Upper lobe of left lung (tissue), 6 donors: ENCODE results near the gene TPSG1. TPM values are rescaled to one million over a fixed set of nuclear protein-coding genes. Genes with fewer than 3 reads are reported as not detected.
A peak's percentile ranks its signal among the peaks of the same experiment; 100 is the strongest.
"Not testable (repeated sequence)": the region's sequence is repeated elsewhere in the genome, so short reads cannot be mapped to it uniquely, and the experiment has no call there.

Experiments
- ATAC-seq, 2 donors: fragments of 200-7000 bp; cut with Tn5 transposase; one replicate each; pipeline ENCODE4 v1.9.1; 2022; ENCODE audit warnings: mild to moderate bottlenecking in 2 of 2, moderate library complexity in 2 of 2; ENCODE audit not compliant: low FRiP score in 2 of 2
- DNase-seq, 2 donors: peaks; one replicate each; pipeline ENCODE4 v3.0.0-alpha.2; 2019 to 2020
- H3K27ac ChIP-seq, 4 donors: fragments of 200-600 bp; sonication (generic); one replicate each; pipeline ENCODE4 v1.5.1; 2016 to 2019
- H3K27me3 ChIP-seq, 4 donors: fragments of 200-600 bp; sonication (generic); one replicate each; pipeline ENCODE4 v1.5.1; 2017 to 2019
- H3K36me3 ChIP-seq, 4 donors: fragments of 200-600 bp; sonication (generic); one replicate each; pipeline ENCODE4 v1.5.1; 2016 to 2019
- H3K4me1 ChIP-seq, 4 donors: fragments of 200-600 bp; sonication (generic); one replicate each; pipeline ENCODE4 v1.5.1; 2018 to 2019
- H3K4me3 ChIP-seq, 4 donors: fragments of 200-600 bp; sonication (generic); one replicate each; pipeline ENCODE4 v1.5.1; 2017 to 2019; ENCODE audit warnings: mild to moderate bottlenecking in 2 of 4, moderate library complexity in 1 of 4
- H3K9me3 ChIP-seq, 4 donors: fragments of 200-600 bp; sonication (generic); one replicate each; pipeline ENCODE4 v1.5.1; 2018 to 2019
- EP300 ChIP-seq, 4 donors: sonication (generic); formaldehyde crosslinking; IDR thresholded peaks; one replicate each; pipeline ENCODE4 v1.5.1; 2017; ENCODE audit warnings: antibody characterized with exemption in 4 of 4, control low read depth in 2 of 4
- POLR2A ChIP-seq, 4 donors: fragments of 450-650 bp; IDR thresholded peaks; one replicate each; pipeline ENCODE4 v1.5.1; 2016 to 2017; ENCODE audit warnings: antibody characterized with exemption in 4 of 4, mild to moderate bottlenecking in 2 of 4
- POLR2AphosphoS5 ChIP-seq, 2 donors: sonication (generic); formaldehyde crosslinking; IDR thresholded peaks; one replicate each; pipeline ENCODE4 v1.5.1; 2017; ENCODE audit warnings: antibody characterized with exemption in 2 of 2
- WGBS, 2 donors: methylation state at CpG; one replicate each; pipeline ENCODE4 v1.1.5; 2017 to 2018; 5-methylcytosine and 5-hydroxymethylcytosine counted together
- total RNA-seq, 6 donors: library from RNA; depleted of rRNA in 4 of 6; stranded (reverse); fragments of >200 nt in 4 of 6; gene quantifications; one replicate each; pipeline versions ENCODE4 v1.1.0 to v1.2.1, GENCODE V29; 2016 to 2021
- TF ChIP-seq, protein P1 (sequence below), 6 experiments: fragments of 450-650 bp in 4 of 6; fragments of 200-600 bp in 2 of 6; sonication (generic) in 2 of 6; IDR thresholded peaks; one replicate each; pipeline ENCODE4 v1.5.1; 2016 to 2019; ENCODE audit warnings: antibody characterized with exemption in 6 of 6
- donor health status: DM: no; HTN: no; CAD: no; lungs with moderate emphysema.
- donor health status: DM: no; HTN: yes; CAD: no; lungs with severe emphysema.

TPSG1 gene
- total RNA-seq, 6 donors from 2014 or later = 0.61 to 38.8 (median 3.7) TPM; not detected in 2

DNA sequence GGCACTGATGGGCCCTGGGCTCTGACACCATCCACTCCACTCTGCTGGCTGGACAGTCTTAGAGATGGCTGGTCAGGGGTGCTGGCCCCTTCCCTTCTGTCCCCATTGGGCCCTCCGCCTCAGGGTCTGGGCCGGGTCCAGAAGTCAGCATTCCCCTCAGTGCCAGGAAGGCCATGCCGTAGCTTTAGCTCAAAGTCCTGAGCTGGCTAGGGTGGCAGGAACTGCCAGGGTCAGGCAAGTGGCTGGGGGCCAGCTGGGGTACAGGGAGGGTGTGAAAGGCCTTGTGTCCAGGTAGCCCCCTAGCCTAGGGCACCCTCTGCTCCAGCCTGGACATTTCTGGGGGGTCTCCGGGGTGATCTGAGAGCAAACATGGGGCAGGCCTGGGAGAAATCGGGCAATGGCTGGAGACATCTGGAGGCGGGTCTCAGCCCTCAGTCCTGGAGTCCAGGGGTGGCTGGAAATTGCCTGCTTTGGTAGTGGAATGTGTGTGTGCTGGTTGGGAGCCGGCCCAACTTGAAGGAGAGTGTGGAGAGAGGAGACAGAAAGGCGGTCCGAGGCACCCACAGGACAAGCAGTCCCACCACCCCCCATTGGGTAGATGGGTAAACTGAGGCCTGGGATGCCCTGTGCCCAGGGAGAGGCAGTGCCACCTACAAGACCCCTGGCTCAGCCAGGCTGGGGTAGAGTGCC, 32.5 kb downstream of the TPSG1 start:
- Histone ChIP-seq H3K27ac (no peak overlapping the region), H3K4me1 (peaks cover 0 to 15% (median 3%) of the 10 kb centered on the region in 4 donors), H3K27me3 (no peaks in the 10 kb centered on the region), H3K9me3 (no peaks in the 10 kb centered on the region), H3K4me3 (no peak overlapping the region), H3K36me3 (no peaks in the 10 kb centered on the region)
- TF ChIP-seq POLR2A (IDR thresholded peaks at IDR 0.05) = no peak
- TF ChIP-seq, protein P1, sequence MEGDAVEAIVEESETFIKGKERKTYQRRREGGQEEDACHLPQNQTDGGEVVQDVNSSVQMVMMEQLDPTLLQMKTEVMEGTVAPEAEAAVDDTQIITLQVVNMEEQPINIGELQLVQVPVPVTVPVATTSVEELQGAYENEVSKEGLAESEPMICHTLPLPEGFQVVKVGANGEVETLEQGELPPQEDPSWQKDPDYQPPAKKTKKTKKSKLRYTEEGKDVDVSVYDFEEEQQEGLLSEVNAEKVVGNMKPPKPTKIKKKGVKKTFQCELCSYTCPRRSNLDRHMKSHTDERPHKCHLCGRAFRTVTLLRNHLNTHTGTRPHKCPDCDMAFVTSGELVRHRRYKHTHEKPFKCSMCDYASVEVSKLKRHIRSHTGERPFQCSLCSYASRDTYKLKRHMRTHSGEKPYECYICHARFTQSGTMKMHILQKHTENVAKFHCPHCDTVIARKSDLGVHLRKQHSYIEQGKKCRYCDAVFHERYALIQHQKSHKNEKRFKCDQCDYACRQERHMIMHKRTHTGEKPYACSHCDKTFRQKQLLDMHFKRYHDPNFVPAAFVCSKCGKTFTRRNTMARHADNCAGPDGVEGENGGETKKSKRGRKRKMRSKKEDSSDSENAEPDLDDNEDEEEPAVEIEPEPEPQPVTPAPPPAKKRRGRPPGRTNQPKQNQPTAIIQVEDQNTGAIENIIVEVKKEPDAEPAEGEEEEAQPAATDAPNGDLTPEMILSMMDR (IDR thresholded peaks at IDR 0.05) = no peak
- no peak for TF ChIP-seq POLR2AphosphoS5 (IDR thresholded peaks at IDR 0.05)
- no peak for TF ChIP-seq EP300 (IDR thresholded peaks at IDR 0.05)
- no peak for DNase-seq
- 72 to 80% methylated on average over 7 to 9 of the region's 9 CpGs for WGBS, 2 donors
- ATAC-seq = no peak

DNA sequence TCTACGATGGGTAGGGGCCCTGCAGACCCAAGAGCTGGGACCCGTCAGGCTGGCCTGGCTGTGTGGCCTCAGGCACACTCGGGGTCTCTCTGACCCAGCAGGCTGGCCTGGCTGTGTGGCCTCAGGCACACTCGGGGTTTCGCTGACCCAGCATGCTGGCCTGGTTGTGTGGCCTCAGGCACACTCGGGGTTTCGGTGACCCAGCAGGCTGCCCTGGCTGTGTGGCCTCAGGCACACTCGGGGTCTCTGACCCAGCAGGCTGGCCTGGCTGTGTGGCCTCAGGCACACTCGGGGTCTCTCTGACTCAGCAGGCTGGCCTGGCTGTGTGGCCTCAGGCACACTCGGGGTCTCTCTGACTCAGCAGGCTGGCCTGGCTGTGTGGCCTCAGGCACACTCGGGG, 34.3 kb downstream of the TPSG1 start:
- not testable (repeated sequence) for ATAC-seq, H3K27me3 ChIP-seq, H3K9me3 ChIP-seq, DNase-seq, H3K27ac ChIP-seq, H3K4me3 ChIP-seq, H3K36me3 ChIP-seq
- WGBS, 2 donors = 81 to 88% methylated on average over 4 to 11 of the region's 11 CpGs
- peaks cover 0 to 15% (median 3%) of the 10 kb centered on the region in 4 donors for H3K4me1 ChIP-seq

DNA sequence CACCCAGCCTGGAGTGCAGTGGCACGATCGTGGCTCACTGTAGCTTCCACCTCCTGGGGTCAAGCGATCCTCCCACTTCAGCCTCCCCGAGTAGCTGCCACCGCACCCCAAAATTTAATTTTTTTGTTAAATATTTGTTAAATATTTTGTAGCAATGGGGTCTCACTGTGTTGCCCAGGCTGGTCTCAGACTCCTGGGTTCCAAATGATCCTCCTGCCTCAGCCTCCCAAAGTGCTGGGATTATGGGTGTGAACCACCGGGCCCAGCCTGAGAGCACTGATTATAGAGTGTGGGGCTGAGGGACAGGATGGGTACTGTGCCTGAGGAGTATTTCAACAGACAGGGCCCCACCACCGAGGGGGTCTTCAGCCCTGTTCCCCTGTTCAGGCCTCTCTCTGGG, 35.6 kb downstream of the TPSG1 start:
- DNase-seq (no peak), ATAC-seq (no peak)
- no peaks in the 10 kb centered on the region for H3K27me3 ChIP-seq
- H3K4me1 ChIP-seq = peaks cover 0 to 5% (median under 1%) of the 10 kb centered on the region in 4 donors
- H3K4me3 ChIP-seq = no peak overlapping the region
- WGBS, 2 donors = 68 to 74% methylated on average over 7 of the region's 7 CpGs
- TF ChIP-seq, protein P1 (IDR thresholded peaks at IDR 0.05) = no peak
- TF ChIP-seq EP300 (IDR thresholded peaks at IDR 0.05) (no peak), POLR2A (IDR thresholded peaks at IDR 0.05) (no peak), POLR2AphosphoS5 (IDR thresholded peaks at IDR 0.05) (no peak)
- no peaks in the 10 kb centered on the region for H3K9me3 ChIP-seq
- H3K27ac ChIP-seq = no peak overlapping the region
- no peaks in the 10 kb centered on the region for H3K36me3 ChIP-seq

DNA sequence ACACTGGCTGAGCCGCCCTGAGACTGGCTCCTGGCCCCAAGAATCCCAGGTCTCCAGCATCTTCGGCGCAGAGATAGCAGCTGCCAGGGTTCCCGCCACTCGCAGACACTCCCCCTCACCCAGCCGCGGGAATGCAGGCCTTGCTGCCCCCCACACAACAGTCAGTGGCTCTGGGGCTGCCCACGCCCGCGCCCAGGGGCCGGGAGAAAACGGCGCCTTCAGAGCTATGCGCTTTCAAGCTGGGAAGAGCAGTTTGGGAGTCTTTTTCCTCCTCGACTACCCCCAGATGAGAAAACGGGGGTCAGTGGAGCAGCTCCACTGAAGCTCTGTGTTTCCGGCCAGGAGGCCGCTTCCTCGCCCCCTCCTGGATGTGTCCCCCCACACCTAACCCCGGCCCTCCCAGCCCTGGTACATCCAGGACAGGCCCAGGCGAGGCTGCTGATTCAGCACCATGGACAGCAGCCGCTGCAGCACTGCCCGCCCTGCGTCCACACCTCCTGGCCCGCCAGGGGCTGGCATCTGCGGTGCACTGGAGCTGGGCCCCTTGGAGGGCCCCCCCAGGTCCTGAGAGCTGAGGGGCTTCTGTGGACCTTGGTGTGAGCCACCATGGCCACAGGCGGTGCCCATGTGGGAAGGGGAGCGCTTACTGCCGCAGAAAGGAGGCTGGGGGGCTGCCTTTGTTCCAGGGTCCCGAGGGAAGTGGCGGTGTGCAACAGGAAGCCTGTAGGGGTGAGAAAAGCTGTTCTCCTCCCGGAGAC, 36.5 kb downstream of the TPSG1 start:
- Histone ChIP-seq H3K36me3 (no peaks in the 10 kb centered on the region), H3K9me3 (no peaks in the 10 kb centered on the region), H3K27me3 (no peaks in the 10 kb centered on the region), H3K27ac (no peak overlapping the region), H3K4me1 (no peaks in the 10 kb centered on the region), H3K4me3 (no peak overlapping the region)
- peak in 1 of 2 donors; percentile 28 for DNase-seq
- 52 to 53% methylated on average over 6 to 29 of the region's 32 CpGs for WGBS, 2 donors
- peak in 1 of 2 donors; percentile 49 for ATAC-seq
- TF ChIP-seq, protein P1 (IDR thresholded peaks at IDR 0.05) = peak in 1 of 6 experiments; percentile 11
- no peak for TF ChIP-seq POLR2AphosphoS5 (IDR thresholded peaks at IDR 0.05)

DNA sequence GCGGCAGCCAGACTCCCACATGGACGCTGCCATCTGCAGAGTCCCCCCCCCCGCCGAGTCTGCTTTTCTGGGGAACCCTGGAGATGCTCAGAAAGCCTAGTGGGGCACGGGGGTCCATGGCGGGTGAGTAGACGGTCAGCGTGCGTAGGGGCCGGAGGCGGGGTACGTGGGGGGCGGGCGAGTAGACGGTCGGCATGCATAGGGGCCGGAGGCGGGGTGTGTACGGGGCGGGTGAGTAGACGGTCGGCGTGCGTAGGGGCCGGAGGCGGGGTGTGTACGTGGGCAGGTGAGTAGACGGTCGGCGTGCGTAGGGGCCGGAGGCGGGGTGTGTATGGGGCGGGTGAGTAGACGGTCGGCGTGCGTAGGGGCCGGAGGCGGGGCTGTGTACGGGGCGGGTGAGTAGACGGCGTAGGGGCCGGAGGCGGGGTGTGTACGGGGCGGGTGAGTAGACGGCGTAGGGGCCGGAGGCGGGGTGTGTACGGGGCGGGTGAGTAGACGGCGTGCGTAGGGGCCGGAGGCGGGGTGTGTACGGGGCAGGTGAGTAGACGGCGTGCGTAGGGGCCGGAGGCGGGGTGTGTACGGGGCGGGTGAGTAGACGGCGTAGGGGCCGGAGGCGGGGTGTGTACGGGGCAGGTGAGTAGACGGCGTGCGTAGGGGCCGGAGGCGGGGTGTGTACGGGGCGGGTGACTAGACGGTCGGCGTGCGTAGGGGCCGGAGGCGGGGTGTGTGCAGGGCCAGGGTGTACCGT, 39.4 kb downstream of the TPSG1 start:
- not testable (repeated sequence) for H3K4me3 ChIP-seq, H3K27ac ChIP-seq, ATAC-seq, H3K9me3 ChIP-seq, H3K27me3 ChIP-seq, H3K36me3 ChIP-seq, DNase-seq
- WGBS, 2 donors = 84 to 90% methylated on average over 10 to 24 of the region's 86 CpGs
- H3K4me1 ChIP-seq = peaks cover 10 to 29% (median 17%) of the 10 kb centered on the region in 4 donors
